CD14-positive monocyte (primary cell): ENCODE data around the gene CHORDC1. TPM values are rescaled to one million over a fixed set of nuclear protein-coding genes. Genes with fewer than 3 reads are reported as not detected.

Experiments used
- DNase-seq, 3 donors: peaks; one replicate each; pipeline ENCODE4 v3.0.0-alpha.2; 2011 to 2022
- H2AFZ ChIP-seq: 2 replicates; pipeline ENCODE4 v1.6.0; 2012; ENCODE audit warnings: mild to moderate bottlenecking, low read depth, low read length, inconsistent platforms; ENCODE audit not compliant: insufficient read depth, poor library complexity, severe bottlenecking
- H3K27ac ChIP-seq, 2 donors: 1 replicate in 1 of 2; 2 replicates in 1 of 2; pipeline ENCODE4 v1.5.1; 2012 to 2013; ENCODE audit warnings: low read length in 2 of 2, control low read depth in 1 of 2, inconsistent platforms in 1 of 2, low read depth in 1 of 2, mild to moderate bottlenecking in 1 of 2
- H3K27me3 ChIP-seq, 2 donors: one replicate each; pipeline versions ENCODE4 v1.6.0 to v1.6.1; 2011 to 2013; ENCODE audit warnings: low read length in 2 of 2; ENCODE audit not compliant: control insufficient read depth in 2 of 2, insufficient read depth in 2 of 2
- H3K36me3 ChIP-seq, 2 donors: replicated peaks in 1 of 2; 1 replicate in 1 of 2; 2 replicates in 1 of 2; pipeline versions ENCODE4 v1.5.1 to v1.6.1; 2012 to 2013; ENCODE audit warnings: low read length in 2 of 2, control low read depth in 1 of 2, inconsistent platforms in 1 of 2, mild to moderate bottlenecking in 1 of 2; ENCODE audit not compliant: insufficient read depth in 2 of 2, control insufficient read depth in 1 of 2
- H3K4me1 ChIP-seq, 2 donors: 1 replicate in 1 of 2; 2 replicates in 1 of 2; pipeline versions ENCODE4 v1.5.1 to v1.6.1; 2012 to 2013; ENCODE audit warnings: low read length in 2 of 2, control low read depth in 1 of 2, inconsistent platforms in 1 of 2, mild to moderate bottlenecking in 1 of 2, moderate library complexity in 1 of 2; ENCODE audit not compliant: insufficient read depth in 2 of 2, control insufficient read depth in 1 of 2
- H3K4me2 ChIP-seq: replicated peaks from 2 replicates; pipeline ENCODE3; 2012; ENCODE audit warnings: low read length, moderate library complexity, mild to moderate bottlenecking; ENCODE audit not compliant: poor library complexity, severe bottlenecking; ENCODE audit errors: extremely low read depth
- H3K4me3 ChIP-seq, 3 experiments: fragments of 200-600 bp in 1 of 3; sonication (generic) in 1 of 3; replicated peaks in 1 of 3; 1 replicate in 2 of 3; 2 replicates in 1 of 3; pipeline ENCODE4 v1.5.1; 2011 to 2013; ENCODE audit warnings: low read length in 3 of 3, mild to moderate bottlenecking in 3 of 3, control low read depth in 2 of 3, low read depth in 2 of 3, inconsistent platforms in 1 of 3, moderate library complexity in 1 of 3
- H3K79me2 ChIP-seq: 2 replicates; pipeline ENCODE4 v1.6.0; 2012; ENCODE audit warnings: mild to moderate bottlenecking, control low read depth, inconsistent platforms, low read length, moderate library complexity; ENCODE audit not compliant: insufficient read depth
- H3K9ac ChIP-seq: 2 replicates; pipeline ENCODE4 v1.6.0; 2017; ENCODE audit warnings: low read length, mild to moderate bottlenecking; ENCODE audit not compliant: insufficient read depth, poor library complexity, severe bottlenecking
- H3K9me3 ChIP-seq, 2 donors: replicated peaks in 1 of 2; 1 replicate in 1 of 2; 2 replicates in 1 of 2; pipeline versions ENCODE4 v1.5.1 to v1.6.1; 2012 to 2013; ENCODE audit warnings: low read length in 2 of 2, control low read depth in 1 of 2; ENCODE audit not compliant: control insufficient read depth in 1 of 2, insufficient read depth in 1 of 2
- H4K20me1 ChIP-seq: 2 replicates; pipeline ENCODE4 v1.6.0; 2012; ENCODE audit warnings: mild to moderate bottlenecking, low read length, control low read depth, moderate library complexity; ENCODE audit not compliant: insufficient read depth
- H3K27ac Mint-ChIP-seq, 7 donors: one replicate each; pipeline ENCODE4 v1.8.0; 2020; ENCODE audit warnings: mild to moderate bottlenecking in 7 of 7, mixed read lengths in 7 of 7, moderate library complexity in 6 of 7, inconsistent platforms in 2 of 7
- H3K27me3 Mint-ChIP-seq, 3 donors: one replicate each; pipeline ENCODE4 v1.8.0; 2021 to 2022; ENCODE audit warnings: low read depth in 3 of 3, mild to moderate bottlenecking in 3 of 3, mixed read lengths in 3 of 3, moderate library complexity in 3 of 3, inconsistent platforms in 1 of 3
- H3K36me3 Mint-ChIP-seq, 2 donors: one replicate each; pipeline ENCODE4 v1.8.0; 2020; ENCODE audit warnings: mixed read lengths in 2 of 2, inconsistent platforms in 1 of 2, mild to moderate bottlenecking in 1 of 2
- H3K4me1 Mint-ChIP-seq: one replicate; pipeline ENCODE4 v1.8.0; 2020; ENCODE audit warnings: mild to moderate bottlenecking, mixed read lengths
- H3K4me3 Mint-ChIP-seq, 2 donors: one replicate each; pipeline ENCODE4 v1.8.0; 2020; ENCODE audit warnings: mild to moderate bottlenecking in 2 of 2, mixed read lengths in 2 of 2, moderate library complexity in 1 of 2
- H3K9me3 Mint-ChIP-seq, 7 donors: one replicate each; pipeline ENCODE4 v1.8.0; 2020 to 2022; ENCODE audit warnings: mixed read lengths in 7 of 7, mild to moderate bottlenecking in 6 of 7, moderate library complexity in 6 of 7, inconsistent platforms in 2 of 7
- WGBS: methylation state at CpG from one replicate; pipeline ENCODE4 v1.1.5; 2013; ENCODE audit warnings: missing lambda C conversion rate; ENCODE audit not compliant: insufficient coverage; 5-methylcytosine and 5-hydroxymethylcytosine counted together
- intact Hi-C, 2 donors: fragments of 100-400 bp; cut with micrococcal nuclease; formaldehyde crosslinking; loops; one replicate each; pipeline versions ENCODE4 v1.15.0 to v1.15.1; 2023
- polyA plus RNA-seq, 3 donors: library from polyadenylated mRNA; depleted of rRNA in 1 of 3; unstranded in 2 of 3; stranded (reverse) in 1 of 3; fragments of 300-500 nt in 2 of 3; fragments of >200 nt in 1 of 3; fragmentation: Illumina TruSeq in 2 of 3; gene quantifications; 1 replicate in 2 of 3; 2 replicates in 1 of 3; pipeline ENCODE4 v1.2.3, GENCODE V29; 2012 to 2021
- TF ChIP-seq, protein P1 (sequence below): fragments of 200-600 bp; IDR thresholded peaks from one replicate; pipeline ENCODE4 v1.8.0; 2022; ENCODE audit warnings: antibody characterized with exemption, mild to moderate bottlenecking

Gene CHORDC1
- polyA plus RNA-seq, 3 donors: 4.2 to 15.4 (median 8.4) TPM

DNA sequence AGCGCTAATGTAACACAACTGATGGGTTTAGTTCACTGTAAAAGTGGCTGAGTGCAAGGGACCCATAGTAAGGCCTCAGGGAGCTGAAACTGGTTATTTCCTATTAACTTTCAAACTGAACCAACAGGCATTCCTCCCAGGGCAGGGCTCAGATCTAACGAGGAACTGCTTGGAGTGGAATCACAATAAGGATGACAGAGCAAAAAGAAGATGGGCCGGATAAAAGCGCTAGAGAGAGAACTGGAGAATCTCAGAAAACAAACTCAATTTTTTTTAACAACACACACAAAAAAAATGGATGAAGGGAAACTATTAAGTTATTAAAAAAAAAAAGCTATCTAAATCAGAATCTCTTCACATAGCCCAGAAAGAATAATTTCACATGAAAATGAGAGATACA is 14.2 kb upstream of the CHORDC1 start:
- H3K36me3 Mint-ChIP-seq: no peaks in the 10 kb centered on the region
- no peak overlapping the region for H3K27ac Mint-ChIP-seq
- no peak overlapping the region for H3K9ac ChIP-seq

DNA sequence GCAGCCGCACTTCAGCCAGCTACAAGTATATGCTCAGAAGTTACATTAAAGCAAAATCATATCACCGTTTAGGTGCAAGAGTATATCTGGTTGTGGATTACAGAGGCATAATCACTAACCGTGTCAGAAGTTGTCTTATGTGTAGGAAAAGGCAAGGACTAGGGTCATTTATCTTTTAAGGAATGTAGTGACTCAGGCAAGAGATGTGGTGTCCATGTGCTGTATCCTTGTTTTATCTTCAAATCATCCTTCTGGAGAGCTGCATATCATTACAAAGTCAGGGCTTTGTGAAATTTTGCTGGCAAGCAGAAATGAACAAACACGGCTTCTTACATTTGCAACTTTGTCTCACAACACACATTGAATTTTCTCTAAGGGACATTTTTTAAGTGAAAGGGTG is 12.7 kb upstream of the CHORDC1 start:
- TF ChIP-seq, protein P1, sequence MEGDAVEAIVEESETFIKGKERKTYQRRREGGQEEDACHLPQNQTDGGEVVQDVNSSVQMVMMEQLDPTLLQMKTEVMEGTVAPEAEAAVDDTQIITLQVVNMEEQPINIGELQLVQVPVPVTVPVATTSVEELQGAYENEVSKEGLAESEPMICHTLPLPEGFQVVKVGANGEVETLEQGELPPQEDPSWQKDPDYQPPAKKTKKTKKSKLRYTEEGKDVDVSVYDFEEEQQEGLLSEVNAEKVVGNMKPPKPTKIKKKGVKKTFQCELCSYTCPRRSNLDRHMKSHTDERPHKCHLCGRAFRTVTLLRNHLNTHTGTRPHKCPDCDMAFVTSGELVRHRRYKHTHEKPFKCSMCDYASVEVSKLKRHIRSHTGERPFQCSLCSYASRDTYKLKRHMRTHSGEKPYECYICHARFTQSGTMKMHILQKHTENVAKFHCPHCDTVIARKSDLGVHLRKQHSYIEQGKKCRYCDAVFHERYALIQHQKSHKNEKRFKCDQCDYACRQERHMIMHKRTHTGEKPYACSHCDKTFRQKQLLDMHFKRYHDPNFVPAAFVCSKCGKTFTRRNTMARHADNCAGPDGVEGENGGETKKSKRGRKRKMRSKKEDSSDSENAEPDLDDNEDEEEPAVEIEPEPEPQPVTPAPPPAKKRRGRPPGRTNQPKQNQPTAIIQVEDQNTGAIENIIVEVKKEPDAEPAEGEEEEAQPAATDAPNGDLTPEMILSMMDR: no peak
- Histone ChIP-seq H3K4me3 (no peak overlapping the region), H3K36me3 (no peaks in the 10 kb centered on the region), H3K9ac (no peak overlapping the region), H3K9me3 (no peaks in the 10 kb centered on the region), H3K27me3 (no peaks in the 10 kb centered on the region), H4K20me1 (no peaks in the 10 kb centered on the region), H3K4me1 (no peaks in the 10 kb centered on the region), H3K79me2 (no peaks in the 10 kb centered on the region), H3K27ac (no peak overlapping the region), H3K4me2 (no peak overlapping the region), H2AFZ (no peak overlapping the region)
- H3K9me3 Mint-ChIP-seq: peaks cover 0 to 4% (median 0%) of the 10 kb centered on the region in 7 donors
- H3K36me3 Mint-ChIP-seq: no peaks in the 10 kb centered on the region
- H3K27me3 Mint-ChIP-seq: peaks cover 2 to 7% (median 3%) of the 10 kb centered on the region in 3 donors
- H3K27ac Mint-ChIP-seq: no peak overlapping the region
- no peak overlapping the region for H3K4me3 Mint-ChIP-seq
- intact Hi-C loops: no loop called here
- no peak for DNase-seq
- WGBS: no CpG with 5 or more reads among the region's 4 CpGs
- H3K4me1 Mint-ChIP-seq: no peaks in the 10 kb centered on the region

More for the DNA sequence above, 14.2 kb upstream of the CHORDC1 start:
- no peaks in the 10 kb centered on the region for H3K4me1 ChIP-seq
- H3K4me3 Mint-ChIP-seq: no peak overlapping the region
- peaks cover 0 to 2% (median 0%) of the 10 kb centered on the region in 7 donors for H3K9me3 Mint-ChIP-seq
- no peak overlapping the region for H3K4me3 ChIP-seq
- no peak overlapping the region for H3K27ac ChIP-seq
- H3K4me1 Mint-ChIP-seq: no peaks in the 10 kb centered on the region
- no peaks in the 10 kb centered on the region for H3K9me3 ChIP-seq
- WGBS: no CpG with 5 or more reads among the region's 4 CpGs
- intact Hi-C loops: no loop called here
- TF ChIP-seq, protein P1: no peak
- DNase-seq: no peak
- H4K20me1 ChIP-seq: no peaks in the 10 kb centered on the region
- H3K27me3 ChIP-seq: no peaks in the 10 kb centered on the region
- no peaks in the 10 kb centered on the region for H3K36me3 ChIP-seq
- H3K79me2 ChIP-seq: no peaks in the 10 kb centered on the region
- H3K4me2 ChIP-seq: no peak overlapping the region
- H2AFZ ChIP-seq: no peak overlapping the region
- H3K27me3 Mint-ChIP-seq: peaks cover 2 to 10% (median 3%) of the 10 kb centered on the region in 3 donors
